ENCODE data around the gene TTC7B. TPM values are rescaled to one million over a fixed set of nuclear protein-coding genes. Genes with fewer than 3 reads are reported as not detected.

TTC7B gene
- total and polyA plus RNA-seq, 2 of the 8 experiments (the other 6 are each of a cell fraction or from before 2014, with no cell fraction given) = 23.7 to 34.0 TPM

DNA sequence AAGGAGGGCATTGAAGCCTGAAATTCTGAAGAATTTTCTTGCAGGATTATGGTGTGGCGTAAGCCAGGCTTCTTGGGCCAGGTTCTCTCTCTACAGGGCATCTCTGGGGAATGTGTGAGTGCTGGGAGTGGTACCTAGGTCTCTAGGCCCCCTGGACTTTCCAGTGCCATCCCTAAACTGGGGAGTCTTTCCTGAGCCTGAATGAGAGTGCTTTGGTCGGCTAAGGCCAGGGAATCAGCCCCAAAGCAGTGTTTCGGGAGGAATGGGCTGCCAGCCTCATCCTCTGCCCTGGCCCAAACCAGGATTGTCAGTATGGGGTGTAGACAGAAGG, 325.5 kb downstream of the TTC7B start:
- Histone ChIP-seq H3K18ac (ENCODE audit: extremely low read depth, low read length) (no peak overlapping the region), H3K56ac (replicated peaks; ENCODE audit: insufficient read length, low read depth, low read length) (no peak overlapping the region), H2AK5ac (ENCODE audit: low read depth, low read length) (no peak overlapping the region; the same call in 1 of the 2 replicates), H2BK15ac (ENCODE audit: low read length) (no peak overlapping the region), H3K4me1 (replicated peaks in 1 of 4; ENCODE audit: control insufficient read depth in 3 of 4, insufficient read depth in 4 of 4, low read length in 3 of 4) (peaks cover 0 to 8% (median 5%) of the 10 kb centered on the region in 4 experiments; a peak in 6 of 7 replicates), H2BK20ac (ENCODE audit: low read length) (no peak overlapping the region), H3K27ac (ENCODE audit: low read depth, low read length) (no peak overlapping the region), H4K91ac (replicated peaks; ENCODE audit: insufficient read length, low read length) (no peak overlapping the region), H2BK5ac (ENCODE audit: low read depth, low read length) (no peak overlapping the region), H3K23me2 (ENCODE audit: low read depth, low read length) (no peaks in the 10 kb centered on the region), H3K4me3 (ENCODE audit: extremely low read depth in 1 of 4, insufficient read depth in 2 of 4, low read depth in 3 of 4, low read length in 4 of 4) (no peak overlapping the region), H2BK120ac (replicated peaks; ENCODE audit: low read depth, low read length) (no peak overlapping the region), H4K8ac (ENCODE audit: extremely low read depth, insufficient read depth, low read length) (no peak overlapping the region; the same call in 1 of the 2 replicates), H3K9ac (replicated peaks in 1 of 4; ENCODE audit: extremely low read depth in 1 of 4, low read depth in 3 of 4, low read length in 3 of 4) (no peak overlapping the region), H4K20me1 (replicated peaks in 1 of 2; ENCODE audit: control insufficient read depth in 1 of 2, insufficient read depth in 2 of 2, low read length in 2 of 2) (no peaks in the 10 kb centered on the region), H3K4me2 (ENCODE audit: insufficient read depth in 1 of 2, low read depth in 2 of 2, low read length in 2 of 2) (no peak overlapping the region), H3K9me3 (ENCODE audit: insufficient read depth in 2 of 2, low read depth in 1 of 2, low read length in 1 of 2) (no peaks in the 10 kb centered on the region), H3K36me3 (ENCODE audit: control insufficient read depth in 2 of 4, insufficient read depth in 4 of 4, low read length in 3 of 4) (no peaks in the 10 kb centered on the region), H3K79me2 (ENCODE audit: control insufficient read depth in 1 of 2, insufficient read depth in 2 of 2, low read length in 2 of 2) (no peaks in the 10 kb centered on the region), H3K79me1 (ENCODE audit: low read depth, low read length) (no peaks in the 10 kb centered on the region), H2BK12ac (ENCODE audit: low read depth, low read length) (no peak overlapping the region), H2AFZ (ENCODE audit: low read length) (no peak overlapping the region), H3K4ac (replicated peaks; ENCODE audit: insufficient read length, low read depth, low read length) (no peak overlapping the region), H3K23ac (ENCODE audit: insufficient read length) (no peak overlapping the region), H3K14ac (ENCODE audit: insufficient read length) (no peak overlapping the region), H3K27me3 (replicated peaks in 1 of 4; ENCODE audit: control insufficient read depth in 3 of 4, extremely low read depth in 1 of 4, insufficient read depth in 3 of 4, low read length in 3 of 4) (no peaks in the 10 kb centered on the region; a peak in 1 of 7 replicates), H4K5ac (ENCODE audit: insufficient read length, low read depth, low read length) (no peak overlapping the region)
- WGBS, 2 experiments (ENCODE audit: extremely low coverage in 1 of 2, insufficient coverage in 1 of 2, insufficient read length in 1 of 2, insufficient replicate concordance in 2 of 2, low coverage in 1 of 2, low lambda C conversion rate in 2 of 2, missing lambda C conversion rate in 1 of 2) = 92% methylated on average over 3 of the region's 3 CpGs; no CpG with 5 or more reads in 1 of the 2 experiments
- POLR2A ChIA-PET (ENCODE audit: partially characterized antibody) = interaction anchor here (1.0 kb wide), 1 partner anchor 10 kb away, joined by 3 read pairs; no protein-coding TSS in a partner anchor
- TF ChIP-seq RBBP5 (IDR thresholded peaks at IDR 0.05; ENCODE audit: borderline replicate concordance, low read depth, low read length) (no peak), CTBP2 (IDR thresholded peaks at IDR 0.05; ENCODE audit: borderline replicate concordance, insufficient read depth, insufficient read length, low read length) (no peak), SAP30 (IDR thresholded peaks at IDR 0.05; ENCODE audit: insufficient read depth, insufficient replicate concordance, low read length) (no peak), RFX5 (IDR thresholded peaks at IDR 0.05; ENCODE audit: borderline replicate concordance, low read depth, low read length) (no peak), CBX5 (IDR thresholded peaks at IDR 0.05; ENCODE audit: low read depth, low read length) (no peak), FOSL1 (IDR thresholded peaks at IDR 0.05; ENCODE audit: insufficient read depth, low read depth, low read length) (no peak), RXRA (IDR thresholded peaks at IDR 0.05; ENCODE audit: insufficient read depth, low read depth, low read length) (no peak)
- DNase-seq (ENCODE audit: low read depth in 1 of 2, low spot score in 2 of 2) (no peak), FAIRE-seq (no peak)
- CTCF ChIA-PET (ENCODE audit: partially characterized antibody) = interaction anchor here (1.2 kb wide), 1 partner anchor 32 kb away, joined by 3 read pairs; no protein-coding TSS in a partner anchor
